ENCODE data around the gene TEX54.
"Not testable (repeated sequence)": the region's sequence is repeated elsewhere in the genome, so short reads cannot be mapped to it uniquely, and the experiment has no call there.

TEX54 gene

GRCh38 chr11:62841361-62842170 lies 8.9 kb upstream of the TEX54 start:
- Histone ChIP-seq H3K9ac (ENCODE audit: low read length) (peak overlapping the region; percentile 93), H3K9me2 (replicated peaks; ENCODE audit: insufficient read depth, low read length) (no peaks in the 10 kb centered on the region), H3K4me1 (ENCODE audit: low read length) (peaks cover 12% of the 10 kb centered on the region), H3K27ac (ENCODE audit: low read length) (peak overlapping the region; percentile 92; the same call in 1 of the 2 replicates), H3K79me2 (ENCODE audit: low read length) (peaks cover 29% of the 10 kb centered on the region), H3K36me3 (replicated peaks; ENCODE audit: insufficient read depth, low read length) (no peaks in the 10 kb centered on the region), H3K4me2 (ENCODE audit: low read depth, low read length) (peak overlapping the region; percentile 95), H3K9me3 (replicated peaks; ENCODE audit: insufficient read depth, low read length) (no peaks in the 10 kb centered on the region), H2AFZ (ENCODE audit: low read length) (peak overlapping the region; percentile 97), H3F3A (ENCODE audit: insufficient read depth, low read length) (peaks cover 22% of the 10 kb centered on the region), H4K20me1 (ENCODE audit: insufficient read depth, low read length) (no peaks in the 10 kb centered on the region), H3K4me3 (ENCODE audit: low read length) (peak overlapping the region; percentile 71), H3K27me3 (replicated peaks; ENCODE audit: insufficient read depth, low read length) (no peaks in the 10 kb centered on the region)
- peak; percentile 96 for DNase-seq
- no peak for TF ChIP-seq EZH2phosphoT487 (IDR thresholded peaks at IDR 0.05; ENCODE audit: low read length)
- TF ChIP-seq EZH2 (optimal IDR thresholded peaks at IDR 0.05; ENCODE audit: low read depth, low read length) = no peak
- no peak for TF ChIP-seq CTCF (IDR thresholded peaks at IDR 0.05; ENCODE audit: low read length)

DNA sequence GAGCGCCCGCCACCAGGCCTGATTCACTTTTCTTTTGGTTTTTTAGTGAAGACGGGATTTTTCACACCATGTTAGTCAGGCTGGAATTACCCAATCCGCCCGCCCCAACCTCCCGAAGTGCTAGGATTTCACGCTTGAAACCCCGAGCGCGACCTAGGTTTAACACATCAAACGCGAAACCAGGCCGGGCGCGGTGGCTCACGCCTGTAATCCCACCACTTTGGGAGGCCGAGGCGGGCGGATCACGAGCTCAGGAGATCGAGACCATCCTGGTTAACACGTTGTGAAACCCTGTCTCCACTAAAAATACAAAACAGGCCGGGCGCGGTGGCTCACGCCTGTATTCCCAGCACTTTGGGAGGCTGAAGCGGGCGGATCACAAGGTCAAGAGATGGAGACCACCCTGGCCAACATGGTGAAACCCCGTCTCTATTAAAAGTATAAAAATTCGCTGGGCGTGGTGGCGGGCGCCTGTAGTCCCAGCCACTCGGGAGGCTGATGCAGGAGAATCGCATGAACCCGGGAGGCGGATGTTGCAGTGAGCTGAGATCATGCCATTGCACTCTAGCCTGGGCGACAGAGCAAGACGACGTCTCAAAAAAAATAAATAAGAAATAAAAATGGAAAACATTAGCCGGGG lies 8.2 kb upstream of the TEX54 start:
- H3K36me3 ChIP-seq (replicated peaks; ENCODE audit: insufficient read depth, low read length); H3K9me3 ChIP-seq (replicated peaks; ENCODE audit: insufficient read depth, low read length); H4K20me1 ChIP-seq (ENCODE audit: insufficient read depth, low read length); H3K9me2 ChIP-seq (replicated peaks; ENCODE audit: insufficient read depth, low read length); H3K27me3 ChIP-seq (replicated peaks; ENCODE audit: insufficient read depth, low read length): not testable (repeated sequence)
- DNase-seq = peak; percentile 72
- Histone ChIP-seq H3K4me2 (ENCODE audit: low read depth, low read length) (peak overlapping the region; percentile 83), H3K79me2 (ENCODE audit: low read length) (peaks cover 36% of the 10 kb centered on the region), H3K9ac (ENCODE audit: low read length) (peak overlapping the region; percentile 93), H2AFZ (ENCODE audit: low read length) (0 out of 2 replicates have a peak overlapping the region, but pooled peaks have one; percentile 30), H3F3A (ENCODE audit: insufficient read depth, low read length) (peaks cover 22% of the 10 kb centered on the region), H3K4me1 (ENCODE audit: low read length) (peaks cover 12% of the 10 kb centered on the region), H3K27ac (ENCODE audit: low read length) (peak overlapping the region; percentile 92), H3K4me3 (ENCODE audit: low read length) (peak overlapping the region; percentile 96)

DNA sequence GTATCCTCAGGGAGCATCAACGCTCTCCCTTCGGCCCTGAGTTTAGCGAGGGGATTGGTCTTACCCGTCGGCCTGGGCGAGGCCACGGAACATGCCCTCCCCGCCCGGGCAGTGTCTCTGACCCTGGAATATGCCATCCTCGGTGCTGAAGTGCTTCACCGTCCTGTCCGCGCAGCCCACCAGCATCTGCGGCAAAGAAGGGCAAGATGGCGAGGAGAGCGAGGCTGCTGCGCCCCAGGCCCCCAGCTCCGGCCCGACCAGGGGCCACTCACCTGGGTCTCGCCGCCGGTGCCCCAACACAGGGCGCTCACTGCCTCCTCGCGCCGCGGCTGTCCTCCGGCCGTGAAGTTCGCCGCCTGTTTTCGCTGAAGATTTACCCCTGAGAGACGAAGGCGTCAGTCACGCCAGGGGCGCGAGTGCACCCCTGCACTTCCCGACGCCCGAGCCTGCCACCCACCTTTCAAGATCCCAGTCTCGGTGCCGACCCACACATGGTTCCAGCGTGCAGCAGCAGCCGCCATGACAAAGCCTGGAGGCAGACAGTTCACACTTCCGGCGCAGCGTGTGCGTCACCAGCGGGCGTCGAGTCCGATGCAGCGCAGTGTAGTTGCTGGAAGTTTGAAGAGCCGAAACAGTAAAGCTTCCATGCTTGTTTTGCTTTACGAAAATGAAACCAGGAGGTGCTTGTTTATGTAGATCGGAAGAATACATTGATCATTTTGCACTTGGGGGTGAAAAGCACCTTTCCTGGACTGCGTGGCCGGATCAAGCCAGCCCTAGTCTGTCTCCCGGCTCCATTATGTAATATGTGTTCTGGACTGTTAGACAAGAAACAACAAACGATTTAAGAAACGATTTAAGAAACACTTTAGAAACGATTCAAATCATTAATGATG lies 6.7 kb upstream of the TEX54 start, which contains the start of gene WDR74:
Gene WDR74, minus strand, starts transcription at position 541 of the 896 bp plus-strand sequence. Its CDS starts 20 bp downstream, at position 521.
- Histone ChIP-seq H3K9ac (ENCODE audit: low read length) (peak within 1 kb of the TSS; percentile 93), H3K4me3 (ENCODE audit: low read length) (peak within 1 kb of the TSS; percentile 96), H3K27me3 (replicated peaks; ENCODE audit: insufficient read depth, low read length) (no peaks in the 10 kb centered on the region), H3K9me2 (replicated peaks; ENCODE audit: insufficient read depth, low read length) (no peaks in the 10 kb centered on the region), H3K9me3 (replicated peaks; ENCODE audit: insufficient read depth, low read length) (no peaks in the 10 kb centered on the region), H3K79me2 (ENCODE audit: low read length) (peaks cover 51% of the 10 kb centered on the region), H3K36me3 (replicated peaks; ENCODE audit: insufficient read depth, low read length) (no peaks in the 10 kb centered on the region; the same call in 1 of the 2 replicates), H3F3A (ENCODE audit: insufficient read depth, low read length) (peaks cover 27% of the 10 kb centered on the region), H3K27ac (ENCODE audit: low read length) (peak within 1 kb of the TSS; percentile 92), H3K4me2 (ENCODE audit: low read depth, low read length) (peak within 1 kb of the TSS; percentile 83), H4K20me1 (ENCODE audit: insufficient read depth, low read length) (no peaks in the 10 kb centered on the region), H3K4me1 (ENCODE audit: low read length) (peaks cover 12% of the 10 kb centered on the region), H2AFZ (ENCODE audit: low read length) (peak within 1 kb of the TSS; percentile 33)
- DNase-seq = peak; percentile 97
- TF ChIP-seq EZH2 (optimal IDR thresholded peaks at IDR 0.05; ENCODE audit: low read depth, low read length) = no peak
- TF ChIP-seq CTCF (IDR thresholded peaks at IDR 0.05; ENCODE audit: low read length) = no peak
- no peak for TF ChIP-seq EZH2phosphoT487 (IDR thresholded peaks at IDR 0.05; ENCODE audit: low read length)
